GM12873 (cell line): ENCODE measurements around the gene RFT1.

Experiments
- TF ChIP-seq, protein P1 (sequence below): IDR thresholded peaks from 2 replicates; pipeline ENCODE4 v1.5.1; 2012; ENCODE audit warnings: low read depth, mild to moderate bottlenecking, moderate library complexity, low read length, control low read depth; ENCODE audit not compliant: insufficient read depth; ENCODE audit errors: missing control alignments

Gene RFT1

DNA sequence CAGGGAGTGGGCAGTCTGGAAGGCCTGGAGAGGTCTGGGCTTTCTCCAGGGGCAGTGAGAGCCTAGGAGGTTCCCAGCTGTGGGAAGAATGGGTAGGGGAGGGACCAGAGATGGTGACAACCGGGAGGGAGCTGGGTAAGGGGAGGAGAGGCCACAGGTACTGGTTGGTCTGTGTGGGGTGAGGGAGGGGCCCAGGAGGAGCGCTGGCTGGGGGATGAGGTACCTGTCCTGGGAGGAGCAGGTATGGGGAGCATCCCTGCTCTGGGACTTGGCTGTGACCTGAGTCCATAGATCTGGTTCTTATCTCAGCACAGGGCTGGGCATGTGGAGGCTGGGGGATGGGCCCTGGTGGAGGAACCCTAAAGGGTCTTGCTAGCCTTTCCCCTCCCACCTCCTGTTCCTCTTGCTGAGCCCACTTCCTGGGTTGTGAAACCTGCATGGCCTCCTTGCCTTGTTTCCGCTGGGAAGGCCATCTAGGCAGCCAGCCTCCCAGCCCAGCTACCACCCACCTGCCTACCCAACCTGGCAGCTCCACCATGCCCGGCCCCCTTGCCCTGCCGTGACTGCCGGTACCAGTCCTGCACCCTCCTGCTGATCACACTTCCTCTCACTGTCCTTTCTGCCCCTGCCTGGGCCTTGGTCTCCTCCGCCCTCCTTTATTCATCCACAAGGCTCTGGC lies 41.7 kb upstream of the RFT1 start:
- TF ChIP-seq, protein P1, sequence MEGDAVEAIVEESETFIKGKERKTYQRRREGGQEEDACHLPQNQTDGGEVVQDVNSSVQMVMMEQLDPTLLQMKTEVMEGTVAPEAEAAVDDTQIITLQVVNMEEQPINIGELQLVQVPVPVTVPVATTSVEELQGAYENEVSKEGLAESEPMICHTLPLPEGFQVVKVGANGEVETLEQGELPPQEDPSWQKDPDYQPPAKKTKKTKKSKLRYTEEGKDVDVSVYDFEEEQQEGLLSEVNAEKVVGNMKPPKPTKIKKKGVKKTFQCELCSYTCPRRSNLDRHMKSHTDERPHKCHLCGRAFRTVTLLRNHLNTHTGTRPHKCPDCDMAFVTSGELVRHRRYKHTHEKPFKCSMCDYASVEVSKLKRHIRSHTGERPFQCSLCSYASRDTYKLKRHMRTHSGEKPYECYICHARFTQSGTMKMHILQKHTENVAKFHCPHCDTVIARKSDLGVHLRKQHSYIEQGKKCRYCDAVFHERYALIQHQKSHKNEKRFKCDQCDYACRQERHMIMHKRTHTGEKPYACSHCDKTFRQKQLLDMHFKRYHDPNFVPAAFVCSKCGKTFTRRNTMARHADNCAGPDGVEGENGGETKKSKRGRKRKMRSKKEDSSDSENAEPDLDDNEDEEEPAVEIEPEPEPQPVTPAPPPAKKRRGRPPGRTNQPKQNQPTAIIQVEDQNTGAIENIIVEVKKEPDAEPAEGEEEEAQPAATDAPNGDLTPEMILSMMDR: no peak

- TF ChIP-seq, protein P1: no peak
These were observed 40.8 kb upstream of the RFT1 start for GRCh38 chr3:53171064-53171418.

DNA sequence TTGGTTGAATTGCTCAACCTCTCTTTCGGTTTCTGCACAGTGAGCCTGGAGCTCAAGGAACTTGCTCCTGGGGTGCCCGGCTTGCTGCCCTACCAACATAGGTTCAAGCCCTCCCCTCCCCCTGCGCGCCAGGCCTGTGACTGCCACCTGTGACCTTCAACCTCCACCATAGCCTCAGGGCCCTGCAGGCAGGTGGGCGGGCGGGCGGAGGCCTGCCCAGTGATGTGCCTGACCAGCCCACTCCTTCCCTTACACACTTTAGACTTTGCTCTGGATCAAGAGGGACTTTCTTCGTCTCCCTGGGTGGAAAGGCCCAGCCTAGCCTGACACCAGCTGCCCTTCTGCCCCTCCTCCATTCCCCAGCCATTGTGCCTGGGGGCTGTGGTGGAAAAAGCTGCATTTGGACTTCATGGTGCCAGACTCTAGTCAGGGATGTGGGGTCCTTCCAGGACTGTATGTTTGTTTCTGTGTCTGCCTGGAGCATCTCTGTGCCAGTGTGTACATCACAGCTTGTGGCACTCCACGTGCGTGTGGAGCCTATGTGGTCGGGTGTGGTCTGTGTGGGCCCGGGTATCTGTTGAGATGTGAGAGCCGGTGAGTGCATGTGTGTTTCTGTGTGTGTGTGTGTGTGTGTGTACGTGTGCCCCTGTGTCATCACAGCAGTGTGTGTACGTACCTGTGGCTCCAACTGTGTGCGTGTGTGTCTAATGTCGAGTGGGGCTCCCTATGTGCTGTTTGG lies 40.3 kb upstream of the RFT1 start:
- TF ChIP-seq, protein P1: no peak

DNA sequence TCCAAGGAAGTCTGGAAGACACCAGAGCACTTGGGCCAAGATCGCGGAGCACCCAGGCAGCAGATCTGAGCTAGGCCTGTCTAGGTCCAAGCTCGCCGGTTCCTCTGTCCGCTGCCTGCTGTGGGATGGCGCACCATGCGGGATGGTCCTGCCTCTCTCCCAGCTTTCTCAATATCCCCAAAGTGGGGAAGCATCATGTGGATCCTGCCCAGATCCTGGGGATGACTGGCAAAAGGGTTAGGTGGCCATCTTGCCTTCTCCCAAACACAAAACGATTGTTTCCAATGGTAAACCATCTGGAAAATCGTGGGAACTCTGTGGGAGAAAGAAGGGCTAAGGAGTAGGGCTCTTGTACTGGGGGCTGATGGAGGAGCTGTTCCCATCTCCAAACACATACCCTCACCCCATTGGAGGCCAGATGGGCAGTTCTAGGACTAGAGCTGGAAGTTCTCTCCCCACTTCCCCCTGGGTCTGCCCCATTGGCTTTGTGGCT lies 39.6 kb upstream of the RFT1 start:
- TF ChIP-seq, protein P1: no peak

DNA sequence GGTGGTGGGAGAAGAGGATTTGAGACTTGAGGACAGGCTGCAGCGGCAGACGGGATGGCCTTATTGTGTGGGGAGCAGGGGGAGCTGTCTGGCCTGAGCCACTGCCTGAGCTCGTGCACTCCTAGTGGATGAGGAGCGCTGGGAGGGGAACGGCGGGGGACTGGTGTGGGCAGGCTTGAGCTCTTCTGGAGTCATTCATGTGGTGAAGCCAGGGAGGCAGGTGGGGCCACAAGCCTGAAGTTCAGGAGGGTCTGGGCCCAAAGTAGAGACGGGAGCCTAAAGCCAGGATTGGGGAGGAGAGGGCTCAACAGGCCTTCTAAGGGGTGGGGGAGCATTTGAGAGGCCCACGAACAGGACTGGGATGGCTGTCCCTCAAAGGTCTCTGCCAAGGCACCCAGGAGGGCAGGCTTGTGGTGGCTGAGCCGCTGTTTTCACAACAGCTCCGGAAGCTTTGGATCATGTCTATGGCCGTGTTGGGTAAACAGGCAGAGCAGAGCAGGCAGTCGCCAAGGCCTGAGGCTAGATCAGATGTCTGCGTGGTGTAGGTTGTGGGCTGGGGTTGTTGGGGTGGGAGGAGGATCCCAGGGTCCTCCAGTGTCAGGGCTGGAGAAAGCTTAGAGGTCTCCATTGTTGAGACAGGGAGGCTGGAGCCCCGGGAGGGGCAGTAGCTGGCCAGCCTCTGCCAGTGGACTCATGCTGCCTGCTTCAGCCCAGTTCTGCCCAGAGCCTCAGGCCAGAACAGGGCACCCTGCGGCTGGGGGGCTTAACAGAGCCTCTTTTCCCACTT lies 39.0 kb upstream of the RFT1 start:
- TF ChIP-seq, protein P1: no peak

- TF ChIP-seq, protein P1: no peak
These were observed 38.1 kb upstream of the RFT1 start for GRCh38 chr3:53168175-53168923.
